ENCODE data around the gene CDK4. TPM values are rescaled to one million over a fixed set of nuclear protein-coding genes. Genes with fewer than 3 reads are reported as not detected.

Gene CDK4
- total and polyA plus RNA-seq, 2 of the 13 experiments (the other 11 are each of a cell fraction or from before 2014, with no cell fraction given): 191 to 209 TPM

GRCh38 chr12:57782608-57783465 is 30.7 kb upstream of the CDK4 start, which contains the start of gene TSFM (continued):
- peak; percentile 84 for TF ChIP-seq KDM5B (CRISPR knock-in tag; IDR thresholded peaks at IDR 0.05; ENCODE audit: borderline replicate concordance)
- peak; percentile 93 for TF ChIP-seq ASH2L (IDR thresholded peaks at IDR 0.05; ENCODE audit: insufficient read length, low read depth, low read length)
- no peak; the same call in 1 of the 2 replicates for TF ChIP-seq E2F5 (CRISPR knock-in tag; conservative IDR thresholded peaks at IDR 0.05)
- TF ChIP-seq THRA (CRISPR knock-in tag; IDR thresholded peaks at IDR 0.05; ENCODE audit: borderline replicate concordance): peak; percentile 57; the same call in 1 of the 2 replicates
- no peak for TF ChIP-seq ZNF510 (CRISPR knock-in tag; IDR thresholded peaks at IDR 0.05; ENCODE audit: low read depth)
- TF ChIP-seq ZNF672 (CRISPR knock-in tag; IDR thresholded peaks at IDR 0.05): no peak
- TF ChIP-seq, protein P1, sequence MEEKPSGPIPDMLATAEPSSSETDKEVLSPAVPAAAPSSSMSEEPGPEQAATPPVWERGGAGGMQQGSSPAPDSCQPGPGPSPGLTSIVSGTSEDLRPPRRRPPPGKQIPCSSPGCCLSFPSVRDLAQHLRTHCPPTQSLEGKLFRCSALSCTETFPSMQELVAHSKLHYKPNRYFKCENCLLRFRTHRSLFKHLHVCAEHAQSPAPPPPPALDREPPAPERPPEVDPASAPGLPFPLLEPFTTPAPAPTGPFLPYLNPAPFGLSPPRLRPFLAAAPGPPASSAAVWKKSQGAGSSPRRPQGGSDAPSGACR (CRISPR knock-in tag; IDR thresholded peaks at IDR 0.05): peak; percentile 47; the same call in 1 of the 2 replicates
- TF ChIP-seq ZNF609 (CRISPR knock-in tag; IDR thresholded peaks at IDR 0.05; ENCODE audit: borderline replicate concordance): peak; percentile 40; the same call in 1 of the 2 replicates
- TF ChIP-seq NPAS2 (CRISPR knock-in tag; IDR thresholded peaks at IDR 0.05; ENCODE audit: borderline replicate concordance): no peak
- TF ChIP-seq ZNF780A (CRISPR knock-in tag; IDR thresholded peaks at IDR 0.05): peak; percentile 61; the same call in 1 of the 2 replicates
- peak; percentile 94 for TF ChIP-seq DNMT1 (CRISPR knock-in tag; IDR thresholded peaks at IDR 0.05)
- TF ChIP-seq ZNF567 (CRISPR knock-in tag; IDR thresholded peaks at IDR 0.05; ENCODE audit: borderline replicate concordance): no peak
- no peak for TF ChIP-seq LRRFIP1 (CRISPR knock-in tag; conservative IDR thresholded peaks at IDR 0.05)
